CD4-positive, alpha-beta memory T cell (primary cell): Measurements from ENCODE around the gene NUAK2. TPM values are rescaled to one million over a fixed set of nuclear protein-coding genes. Genes with fewer than 3 reads are reported as not detected.
"Not testable (repeated sequence)": the region's sequence is repeated elsewhere in the genome, so short reads cannot be mapped to it uniquely, and the experiment has no call there.

ENCODE experiments used
- CTCF ChIA-PET: fragments of 350-600 bp; sonication (Branson Sonifier 250); formaldehyde crosslinking; loops from one replicate; lab custom pipeline; 2021; ENCODE audit warnings: inconsistent platforms; ENCODE audit not compliant: partially characterized antibody; lab: Charles Lee
- POLR2A ChIA-PET: fragments of 350-600 bp; sonication (Branson Sonifier 250); formaldehyde crosslinking; loops from one replicate; lab custom pipeline; 2021; ENCODE audit not compliant: partially characterized antibody; lab: Charles Lee
- DNase-seq, 5 donors: peaks; one replicate each; pipeline versions ENCODE4 v3.0.0 to v3.0.0-alpha.2; 2020 to 2022; ENCODE audit warnings: mixed read lengths in 1 of 5
- H3K27ac ChIP-seq: one replicate; pipeline ENCODE4 v1.7.0; 2013; ENCODE audit warnings: low read depth, low read length
- H3K27me3 ChIP-seq: 2 replicates; pipeline ENCODE4 v1.7.0; 2013; ENCODE audit warnings: mild to moderate bottlenecking, low read length, moderate library complexity; ENCODE audit not compliant: insufficient read depth
- H3K36me3 ChIP-seq: 2 replicates; pipeline ENCODE4 v1.7.0; 2013; ENCODE audit warnings: mild to moderate bottlenecking, low read length, moderate library complexity; ENCODE audit not compliant: insufficient read depth
- H3K4me1 ChIP-seq: 2 replicates; pipeline ENCODE4 v1.7.0; 2013; ENCODE audit warnings: mild to moderate bottlenecking, low read length, moderate library complexity; ENCODE audit not compliant: insufficient read depth
- H3K4me3 ChIP-seq, 2 donors: one replicate each; pipeline ENCODE4 v1.7.0; 2013; ENCODE audit warnings: low read length in 2 of 2, mild to moderate bottlenecking in 1 of 2
- H3K9me3 ChIP-seq, 2 donors: one replicate each; pipeline ENCODE4 v1.7.0; 2013; ENCODE audit warnings: low read length in 2 of 2, control low read depth in 1 of 2; ENCODE audit not compliant: control insufficient read depth in 1 of 2
- H3K27ac Mint-ChIP-seq, 7 donors: one replicate each; pipeline ENCODE4 v1.8.0; 2020 to 2021; ENCODE audit warnings: mixed read lengths in 7 of 7, mild to moderate bottlenecking in 6 of 7, inconsistent platforms in 3 of 7, moderate library complexity in 3 of 7
- H3K27me3 Mint-ChIP-seq, 2 donors: one replicate each; pipeline ENCODE4 v1.8.0; 2020 to 2021; ENCODE audit warnings: mixed read lengths in 2 of 2
- H3K36me3 Mint-ChIP-seq, 2 donors: one replicate each; pipeline ENCODE4 v1.8.0; 2020 to 2021; ENCODE audit warnings: mixed read lengths in 2 of 2, inconsistent platforms in 1 of 2, mild to moderate bottlenecking in 1 of 2
- H3K4me1 Mint-ChIP-seq, 4 donors: one replicate each; pipeline ENCODE4 v1.8.0; 2020 to 2021; ENCODE audit warnings: mixed read lengths in 4 of 4, mild to moderate bottlenecking in 1 of 4
- H3K4me3 Mint-ChIP-seq, 8 donors: one replicate each; pipeline ENCODE4 v1.8.0; 2020 to 2021; ENCODE audit warnings: mixed read lengths in 8 of 8, mild to moderate bottlenecking in 7 of 8, moderate library complexity in 6 of 8, inconsistent platforms in 3 of 8
- H3K9me3 Mint-ChIP-seq, 8 donors: one replicate each; pipeline ENCODE4 v1.8.0; 2020 to 2021; ENCODE audit warnings: mixed read lengths in 8 of 8, mild to moderate bottlenecking in 5 of 8, inconsistent platforms in 3 of 8, moderate library complexity in 1 of 8
- intact Hi-C: fragments of 100-400 bp; cut with micrococcal nuclease; formaldehyde crosslinking; loops from one replicate; pipeline ENCODE4 v1.15.1; 2023
- polyA plus RNA-seq, 2 donors: library from polyadenylated mRNA; unstranded; fragments of 300-500 nt; fragmentation: Illumina TruSeq; gene quantifications; one replicate each; pipeline ENCODE4 v1.2.3, GENCODE V29; 2021
- total RNA-seq, 2 experiments: library from RNA; stranded (reverse); gene quantifications; one replicate each; pipeline ENCODE4 v1.2.3, GENCODE V29; 2021

The NUAK2 gene
- total RNA-seq (10 to 100 TPM; 32.5 to 32.8 TPM), polyA plus RNA-seq (10 to 100 TPM in 1 of 2 donors, 1 to 10 TPM in 1; 8.5 to 35.7 TPM)

DNA sequence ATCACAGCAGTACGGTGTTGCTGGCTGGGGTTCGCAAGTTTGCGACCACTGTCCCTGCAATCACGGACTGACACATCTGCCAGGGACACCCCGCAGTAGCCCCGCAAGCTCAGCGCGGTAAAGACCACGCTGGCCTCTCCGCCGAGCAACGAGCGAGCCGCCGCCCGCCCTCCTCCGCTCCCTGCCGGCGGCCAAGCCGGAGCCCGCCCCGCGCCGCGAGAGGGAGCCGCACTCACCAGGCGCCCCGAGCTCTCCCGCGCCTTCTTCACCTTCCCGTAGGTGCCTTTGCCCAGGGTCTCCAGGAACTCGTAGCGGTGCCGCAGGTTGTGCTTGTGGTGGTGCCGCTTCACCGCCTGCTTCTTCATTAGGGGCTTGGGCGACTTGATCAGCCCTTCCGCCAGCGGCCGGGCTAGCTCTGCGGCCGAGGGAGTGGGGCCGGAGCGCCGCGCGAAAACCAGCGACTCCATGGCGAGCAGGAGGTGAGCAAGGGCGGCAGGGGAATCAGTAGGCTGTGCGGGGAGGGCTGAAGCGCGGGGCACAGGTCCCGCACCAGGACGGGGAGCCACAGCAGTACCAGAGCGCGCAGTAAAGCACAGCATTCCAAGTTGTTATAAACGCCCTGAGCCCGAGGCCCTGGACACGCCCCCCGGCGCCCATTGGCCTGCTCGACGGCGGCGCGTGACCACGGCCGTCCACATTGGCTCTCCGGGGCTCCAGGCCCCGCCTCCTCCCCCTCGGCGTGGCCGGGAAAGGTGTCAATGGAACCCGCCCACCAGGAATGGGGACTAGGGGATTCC is at the start of gene NUAK2:
Gene NUAK2 (minus strand): TSS at position 584 of the 797 bp plus-strand sequence. CDS start 117 bp downstream, at position 467.
- peak within 1 kb of the TSS; percentile 74 for H3K27ac ChIP-seq
- intact Hi-C loops: loop anchor here (1.0 to 2.0 kb wide), 3 partner anchors 33 to 48 kb away; no protein-coding TSS in a partner anchor
- Mint-ChIP-seq H3K9me3 (peaks cover 0 to 1% (median 0%) of the 10 kb centered on the region in 8 donors), H3K4me3 (peak within 1 kb of the TSS; percentile 95 to 100 (median 98)), H3K36me3 (peaks cover 9 to 21% of the 10 kb centered on the region in 2 donors), H3K4me1 (peaks cover 49 to 80% (median 68%) of the 10 kb centered on the region in 4 donors), H3K27me3 (no peaks in the 10 kb centered on the region), H3K27ac (peak within 1 kb of the TSS; percentile 83 to 97 (median 90))
- no peaks in the 10 kb centered on the region for H3K36me3 ChIP-seq
- peaks cover 56% of the 10 kb centered on the region for H3K4me1 ChIP-seq
- H3K27me3 ChIP-seq: no peaks in the 10 kb centered on the region
- peak; percentile 80 to 83 (median 81) for DNase-seq
- no peaks in the 10 kb centered on the region for H3K9me3 ChIP-seq
- CTCF ChIA-PET: interaction anchor here (0.7 to 23.6 kb wide), 12 partner anchors 10 to 203 kb away, joined by 3 to 1429 read pairs (median 6); no protein-coding TSS in a partner anchor
- peak within 1 kb of the TSS; percentile 79 to 99 for H3K4me3 ChIP-seq
- POLR2A ChIA-PET: interaction anchor here (0.7 to 22.4 kb wide), 13 partner anchors 8 to 200 kb away, joined by 3 to 1030 read pairs (median 3); partner anchors contain the start of gene RBBP5

GRCh38 chr1:205370780-205371179 is 49.2 kb upstream of the NUAK2 start:
- Mint-ChIP-seq H3K27ac (no peak overlapping the region), H3K27me3 (peaks cover 8 to 9% of the 10 kb centered on the region in 2 donors), H3K9me3 (no peaks in the 10 kb centered on the region), H3K4me3 (no peak overlapping the region), H3K4me1 (peaks cover 14 to 25% (median 19%) of the 10 kb centered on the region in 4 donors), H3K36me3 (no peaks in the 10 kb centered on the region)
- H3K9me3 ChIP-seq: no peaks in the 10 kb centered on the region
- no peak overlapping the region for H3K27ac ChIP-seq
- peaks cover 16% of the 10 kb centered on the region for H3K4me1 ChIP-seq
- H3K4me3 ChIP-seq: no peak overlapping the region
- no peak for DNase-seq
- no peaks in the 10 kb centered on the region for H3K27me3 ChIP-seq
- intact Hi-C loops: no loop called here
- ChIA-PET POLR2A (interaction anchor here (0.5 kb wide), 1 partner anchor 9 kb away, joined by 3 read pairs; no protein-coding TSS in a partner anchor), CTCF (interaction anchor here (1.1 kb wide), 1 partner anchor 34 kb away, joined by 5 read pairs; no protein-coding TSS in a partner anchor)
- H3K36me3 ChIP-seq: no peaks in the 10 kb centered on the region

DNA sequence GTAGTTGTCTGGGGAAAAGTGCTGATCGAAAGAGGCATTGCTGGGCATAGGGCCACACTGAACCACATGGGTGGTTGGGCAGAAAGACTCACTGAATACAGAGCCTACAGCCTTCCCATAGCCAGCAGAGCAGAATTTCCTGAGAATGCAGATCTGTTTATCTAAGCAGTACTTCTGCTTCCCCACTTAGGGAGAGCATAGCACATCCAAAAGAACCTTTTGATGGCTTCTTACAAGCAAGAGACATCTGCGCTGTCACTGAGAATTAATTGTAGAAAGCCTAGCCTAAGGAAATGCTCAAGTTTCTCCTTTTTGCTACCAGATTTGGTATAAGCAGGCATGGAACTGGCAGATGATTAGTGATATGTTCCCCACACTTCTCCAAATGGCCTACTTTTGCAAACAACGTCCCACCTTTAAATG is 48.2 kb upstream of the NUAK2 start:
- DNase-seq: no peak
- peak overlapping the region in 1 of 7 donors; percentile 79 for H3K27ac Mint-ChIP-seq

DNA sequence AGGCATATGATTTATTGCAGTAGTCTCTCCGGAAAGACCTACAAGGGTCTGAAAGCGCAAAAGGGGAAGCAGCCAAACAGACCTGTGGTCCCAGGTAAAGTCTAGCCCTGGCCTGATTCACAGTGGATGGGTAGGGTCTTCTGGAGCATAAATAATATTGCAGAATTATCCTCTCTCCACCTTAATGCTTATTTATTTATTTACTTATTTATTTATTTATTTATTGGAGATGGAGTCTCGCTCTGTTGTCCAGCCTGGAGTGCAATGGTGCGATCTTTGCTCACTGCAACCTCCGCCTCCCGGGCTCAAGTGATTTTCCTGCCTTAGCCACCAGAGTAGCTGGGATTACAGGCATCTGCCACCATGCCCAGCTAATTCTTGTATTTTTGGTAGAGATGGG is 46.9 kb upstream of the NUAK2 start:
- Mint-ChIP-seq H3K27ac (no peak overlapping the region), H3K9me3 (no peaks in the 10 kb centered on the region), H3K4me1 (peaks cover 2 to 8% (median 3%) of the 10 kb centered on the region in 4 donors), H3K36me3 (no peaks in the 10 kb centered on the region), H3K27me3 (peaks cover 5 to 7% of the 10 kb centered on the region in 2 donors), H3K4me3 (no peak overlapping the region)
- peaks cover 2% of the 10 kb centered on the region for H3K4me1 ChIP-seq
- H3K9me3 ChIP-seq: no peaks in the 10 kb centered on the region
- H3K27me3 ChIP-seq: no peaks in the 10 kb centered on the region
- H3K27ac ChIP-seq: no peak overlapping the region
- no peak for DNase-seq
- intact Hi-C loops: no loop called here
- POLR2A ChIA-PET: no interaction called here
- H3K4me3 ChIP-seq: no peak overlapping the region
- no peaks in the 10 kb centered on the region for H3K36me3 ChIP-seq
- CTCF ChIA-PET: interaction anchor here (1.3 kb wide), 1 partner anchor 15 kb away, joined by 8 read pairs; no protein-coding TSS in a partner anchor

More for the DNA sequence above, 48.2 kb upstream of the NUAK2 start:
- H3K9me3 Mint-ChIP-seq: no peaks in the 10 kb centered on the region
- ChIA-PET POLR2A (no interaction called here), CTCF (interaction anchor here (1.1 to 1.4 kb wide), 3 partner anchors 16 to 154 kb away, joined by 4 to 8 read pairs (median 5); no protein-coding TSS in a partner anchor)
- H3K36me3 ChIP-seq: no peaks in the 10 kb centered on the region
- H3K27me3 Mint-ChIP-seq: peaks cover 5 to 7% of the 10 kb centered on the region in 2 donors
- H3K4me3 Mint-ChIP-seq: no peak overlapping the region
- no peaks in the 10 kb centered on the region for H3K36me3 Mint-ChIP-seq
- H3K4me3 ChIP-seq: no peak overlapping the region
- intact Hi-C loops: no loop called here
- H3K9me3 ChIP-seq: no peaks in the 10 kb centered on the region
- no peaks in the 10 kb centered on the region for H3K27me3 ChIP-seq
- H3K27ac ChIP-seq: no peak overlapping the region
- H3K4me1 ChIP-seq: peaks cover 14% of the 10 kb centered on the region
- H3K4me1 Mint-ChIP-seq: peaks cover 13 to 20% (median 16%) of the 10 kb centered on the region in 4 donors

DNA sequence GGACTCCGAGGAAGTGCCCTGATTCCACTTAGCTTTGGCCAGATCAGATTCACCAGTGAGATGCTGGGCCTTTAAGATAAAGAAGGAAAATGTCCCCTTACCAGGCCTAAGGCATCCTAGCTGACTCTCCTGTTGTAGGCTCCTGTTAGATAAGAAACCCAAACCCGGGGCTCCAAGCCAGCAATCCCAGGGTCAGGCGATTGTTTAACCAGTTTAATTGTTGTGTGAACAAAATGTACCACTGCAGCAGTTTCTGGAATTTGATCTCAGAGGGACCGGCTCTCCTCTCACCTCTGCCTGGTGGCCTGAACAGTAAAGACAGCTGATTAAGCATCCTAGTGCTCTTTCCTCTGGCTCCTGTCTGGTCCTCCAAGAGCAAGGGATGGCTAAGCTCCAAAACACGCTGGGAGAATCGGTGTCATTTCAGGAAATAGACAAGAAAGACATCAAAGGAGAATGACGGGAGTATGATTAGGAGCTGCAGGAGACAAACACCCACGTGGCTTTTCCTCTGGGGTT is 44.5 kb upstream of the NUAK2 start:
- Mint-ChIP-seq H3K4me3 (no peak overlapping the region), H3K27ac (no peak overlapping the region), H3K27me3 (peaks cover 0 to 8% of the 10 kb centered on the region in 2 donors), H3K9me3 (no peaks in the 10 kb centered on the region), H3K36me3 (no peaks in the 10 kb centered on the region), H3K4me1 (no peaks in the 10 kb centered on the region)
- DNase-seq: no peak
- CTCF ChIA-PET: interaction anchor here (1.0 to 2.7 kb wide), 3 partner anchors 12 to 119 kb away, joined by 3 to 11 read pairs (median 5); no protein-coding TSS in a partner anchor
- Histone ChIP-seq H3K4me3 (no peak overlapping the region), H3K4me1 (no peaks in the 10 kb centered on the region), H3K27ac (no peak overlapping the region), H3K36me3 (no peaks in the 10 kb centered on the region), H3K27me3 (no peaks in the 10 kb centered on the region), H3K9me3 (no peaks in the 10 kb centered on the region)
- intact Hi-C loops: no loop called here
- POLR2A ChIA-PET: no interaction called here

DNA sequence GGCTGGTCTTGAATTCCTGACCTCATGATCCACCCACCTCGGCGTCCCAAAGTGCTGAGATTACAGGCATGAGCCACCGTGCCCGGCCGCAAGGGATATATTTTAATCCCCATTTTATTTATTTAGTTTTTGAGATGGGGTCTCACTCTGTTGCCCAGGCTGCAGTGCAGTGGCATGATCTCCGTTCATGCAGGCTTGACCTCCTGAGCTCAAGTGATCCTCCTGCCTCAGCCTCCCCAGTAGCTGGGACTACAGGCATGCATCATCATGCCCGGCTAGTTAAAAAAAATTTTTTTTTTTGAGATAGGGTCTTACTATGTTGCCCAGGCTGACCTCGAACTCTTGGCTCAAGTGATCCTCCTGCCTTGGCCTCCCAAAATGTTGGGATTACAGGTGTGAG is 43.5 kb upstream of the NUAK2 start:
- H3K4me3 ChIP-seq, H3K4me3 Mint-ChIP-seq, H3K36me3 Mint-ChIP-seq, H3K27ac ChIP-seq, H3K9me3 Mint-ChIP-seq, DNase-seq, H3K27me3 ChIP-seq, intact Hi-C loops, H3K9me3 ChIP-seq, H3K4me1 ChIP-seq, H3K27ac Mint-ChIP-seq, H3K27me3 Mint-ChIP-seq, POLR2A ChIA-PET, H3K4me1 Mint-ChIP-seq, H3K36me3 ChIP-seq: not testable (repeated sequence)
- CTCF ChIA-PET: interaction anchor here (1.3 to 2.7 kb wide), 2 partner anchors 29 to 120 kb away, joined by 3 to 11 read pairs; no protein-coding TSS in a partner anchor

- H3K36me3 ChIP-seq: no peaks in the 10 kb centered on the region
- Mint-ChIP-seq H3K36me3 (no peaks in the 10 kb centered on the region), H3K9me3 (no peaks in the 10 kb centered on the region), H3K4me1 (no peaks in the 10 kb centered on the region), H3K4me3 (no peak overlapping the region), H3K27ac (no peak overlapping the region), H3K27me3 (peaks cover 11 to 16% of the 10 kb centered on the region in 2 donors)
- H3K27me3 ChIP-seq: peaks cover 4% of the 10 kb centered on the region
- no peak overlapping the region for H3K27ac ChIP-seq
- DNase-seq: no peak
- no peaks in the 10 kb centered on the region for H3K4me1 ChIP-seq
- CTCF ChIA-PET: interaction anchor here (1.3 kb wide), 1 partner anchor 124 kb away, joined by 3 read pairs; no protein-coding TSS in a partner anchor
- no peaks in the 10 kb centered on the region for H3K9me3 ChIP-seq
- POLR2A ChIA-PET: no interaction called here
- no peak overlapping the region for H3K4me3 ChIP-seq
- intact Hi-C loops: no loop called here
Measured at GRCh38 chr1:205360891-205361290, 39.3 kb upstream of the NUAK2 start.
